GM19193 (cell line): ENCODE results near the gene UBAC1.

Experiments used
- POLR2A ChIP-seq: IDR thresholded peaks from 4 replicates; pipeline ENCODE4 v1.6.1; 2011; ENCODE audit not compliant: insufficient read depth, insufficient read length; ENCODE audit errors: extremely low read depth

Gene UBAC1

DNA sequence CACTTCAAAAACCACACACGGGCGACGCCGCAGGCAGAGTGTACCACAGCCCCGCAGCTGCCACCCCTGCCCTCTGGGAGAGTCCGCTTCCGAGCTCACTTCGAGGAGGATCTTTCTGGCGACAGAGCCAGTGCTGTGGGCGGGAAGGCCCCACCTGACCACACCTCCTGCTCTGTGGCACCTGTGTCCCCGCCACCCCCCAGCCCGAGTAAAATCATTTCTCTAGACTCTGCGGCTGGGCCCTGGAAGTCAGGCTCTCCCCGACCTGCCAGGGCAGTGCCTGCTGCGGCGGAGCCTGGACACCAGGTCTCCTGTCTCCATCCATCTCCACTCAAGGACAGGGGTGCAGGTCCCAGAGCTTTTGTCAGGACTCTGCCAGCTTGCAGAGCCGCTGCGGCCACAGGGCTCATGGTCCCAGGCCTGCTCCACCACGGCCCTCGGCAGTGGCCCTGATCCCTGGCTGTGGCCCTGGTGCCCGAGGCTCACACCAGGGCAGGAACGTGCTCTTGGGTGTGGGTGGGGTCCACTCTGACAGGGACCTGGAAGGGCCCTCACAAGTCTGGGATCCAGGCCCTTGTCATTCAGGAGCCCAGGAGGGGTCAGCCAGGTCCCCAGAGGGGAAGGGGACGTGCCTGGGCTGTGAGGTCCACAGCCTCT is 33.0 kb downstream of the UBAC1 start:
- no peak for TF ChIP-seq POLR2A

DNA sequence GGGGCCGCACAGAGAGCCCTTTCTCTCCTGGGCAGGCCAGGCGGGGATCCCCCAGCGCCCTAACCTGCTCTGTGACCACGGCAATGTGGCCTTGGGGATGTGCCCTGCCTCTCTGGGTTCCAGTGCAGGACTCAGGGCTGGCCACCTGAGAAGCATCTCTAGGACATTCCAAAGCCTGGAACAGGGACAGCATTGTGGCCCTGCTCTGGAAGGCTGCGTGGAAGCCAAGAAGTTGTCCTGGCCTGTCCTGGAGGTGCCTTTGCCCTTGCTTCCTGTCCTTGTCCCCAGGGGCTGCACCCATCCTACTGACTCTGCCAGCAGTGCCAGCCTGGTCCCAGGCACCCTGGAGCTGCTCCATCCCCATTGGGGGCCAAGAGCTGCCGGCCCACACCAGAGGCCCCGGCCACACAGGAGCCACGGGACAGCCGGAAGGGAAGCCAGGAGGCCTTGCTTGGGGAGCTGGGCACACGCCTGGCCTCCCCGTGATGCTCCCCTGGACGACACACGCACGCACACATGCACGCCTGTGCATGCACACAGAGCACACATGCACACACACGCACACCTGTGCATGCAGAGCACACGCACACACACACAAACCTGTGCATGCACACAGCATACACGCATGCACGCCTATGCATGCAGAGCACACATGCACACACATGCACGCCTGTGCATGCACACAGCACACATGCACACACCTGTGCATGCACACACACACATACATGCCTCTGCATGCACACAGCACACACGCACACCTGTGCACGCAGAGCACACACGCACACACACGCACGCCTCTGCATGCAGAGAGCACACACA is 33.8 kb downstream of the UBAC1 start:
- no peak for TF ChIP-seq POLR2A

DNA sequence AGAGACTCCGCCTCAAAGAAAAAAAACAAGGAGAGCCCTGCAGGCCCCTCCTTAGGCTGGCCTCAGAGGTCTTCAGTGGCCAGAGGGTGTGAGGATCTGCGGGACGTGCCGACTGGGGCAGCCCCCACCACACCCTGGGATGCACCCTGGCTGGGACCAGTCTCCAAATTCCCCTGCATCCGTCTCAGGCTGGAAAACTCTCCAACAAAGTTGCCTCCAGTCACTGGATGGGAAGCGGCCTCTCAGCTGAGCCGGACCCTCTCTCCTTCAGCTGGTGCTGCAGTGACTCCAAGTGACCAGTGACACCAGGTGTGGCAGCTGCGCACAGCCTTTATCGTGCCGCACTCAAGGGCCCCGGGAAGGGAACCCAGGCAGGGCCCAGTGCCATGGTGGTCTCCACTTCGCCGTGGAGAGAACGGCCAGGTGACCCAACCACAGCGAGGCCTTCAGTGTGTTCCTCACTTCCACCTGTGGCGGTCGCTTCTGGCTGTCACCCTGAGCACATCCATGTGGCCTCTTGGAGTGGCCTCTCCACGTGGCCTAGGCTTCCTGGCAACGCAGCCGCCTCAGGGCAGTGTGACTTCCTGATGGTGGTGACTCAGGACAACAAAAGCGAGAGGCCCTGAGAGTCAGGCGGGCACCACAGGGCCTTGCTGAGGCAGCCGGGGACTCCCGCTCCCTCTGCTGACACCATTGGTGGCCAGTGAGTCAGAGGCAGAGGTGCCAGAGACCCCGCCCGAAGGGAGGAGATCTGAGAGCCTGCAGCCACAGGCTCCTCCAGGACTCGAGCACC is 34.6 kb downstream of the UBAC1 start:
- TF ChIP-seq POLR2A = no peak

DNA sequence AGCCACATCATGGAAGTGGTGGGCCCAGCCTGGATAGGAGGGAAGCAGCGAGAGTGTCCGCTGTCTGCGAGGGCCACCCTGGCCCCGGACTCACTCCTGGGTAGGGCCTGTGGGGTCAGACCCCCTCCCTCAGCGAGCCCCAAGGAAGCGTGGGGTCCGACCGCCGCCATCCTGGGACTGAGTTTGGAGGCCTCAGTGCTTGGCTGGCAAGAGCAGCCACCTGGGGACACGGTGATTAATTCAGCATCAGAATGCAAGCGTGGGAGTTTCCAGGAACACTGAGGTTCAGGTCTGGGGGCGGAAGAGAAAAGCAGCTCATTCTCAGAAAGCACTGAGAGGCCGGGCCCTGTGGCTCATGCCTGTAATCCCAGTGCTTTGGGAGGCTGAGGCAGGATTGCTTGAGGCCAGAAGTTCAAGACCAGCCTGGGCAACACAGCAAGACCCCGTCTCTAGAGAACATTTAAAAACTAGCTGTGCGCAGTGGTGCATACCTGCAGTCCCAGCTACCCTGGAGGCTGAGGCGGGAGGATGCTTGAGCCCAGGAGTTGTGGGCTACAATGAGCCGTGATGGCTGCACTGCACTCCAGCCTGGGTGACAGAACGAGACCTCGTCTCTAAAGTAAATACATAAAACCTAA is 35.6 kb downstream of the UBAC1 start:
- TF ChIP-seq POLR2A = no peak

DNA sequence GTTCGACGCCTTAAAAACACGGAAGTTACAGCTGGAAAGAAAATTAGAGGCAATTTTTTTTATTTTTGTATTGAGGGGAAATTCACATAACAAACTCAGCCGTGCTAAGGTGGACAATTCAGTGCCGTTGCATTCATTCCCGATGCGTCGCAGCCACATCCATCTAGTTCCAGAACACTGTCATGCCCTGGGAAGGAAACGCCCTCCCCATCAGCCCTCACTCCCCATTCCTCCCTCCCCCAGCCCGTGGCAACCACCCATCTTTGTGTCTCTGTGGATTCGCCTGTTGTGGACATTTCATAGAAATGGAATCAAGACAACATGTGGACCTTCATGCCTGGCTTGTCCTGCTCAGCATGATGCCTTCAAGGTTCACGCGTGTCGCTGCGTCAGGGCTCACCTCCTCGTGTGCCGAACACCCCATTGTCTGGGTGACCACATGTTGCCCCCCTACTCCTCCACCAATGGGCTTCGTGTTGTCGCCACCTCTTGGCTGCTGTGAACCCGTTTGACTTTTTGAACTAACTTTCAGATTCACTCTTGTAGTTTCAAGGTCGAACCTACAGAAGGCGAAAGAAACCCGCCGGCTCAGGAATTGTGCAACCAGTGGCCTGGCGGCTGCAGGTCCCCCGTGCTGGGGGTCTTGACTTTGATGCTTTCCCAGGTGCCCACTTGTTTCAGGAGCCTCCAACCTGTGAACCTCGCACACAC is 36.4 kb downstream of the UBAC1 start:
- no peak for TF ChIP-seq POLR2A

DNA sequence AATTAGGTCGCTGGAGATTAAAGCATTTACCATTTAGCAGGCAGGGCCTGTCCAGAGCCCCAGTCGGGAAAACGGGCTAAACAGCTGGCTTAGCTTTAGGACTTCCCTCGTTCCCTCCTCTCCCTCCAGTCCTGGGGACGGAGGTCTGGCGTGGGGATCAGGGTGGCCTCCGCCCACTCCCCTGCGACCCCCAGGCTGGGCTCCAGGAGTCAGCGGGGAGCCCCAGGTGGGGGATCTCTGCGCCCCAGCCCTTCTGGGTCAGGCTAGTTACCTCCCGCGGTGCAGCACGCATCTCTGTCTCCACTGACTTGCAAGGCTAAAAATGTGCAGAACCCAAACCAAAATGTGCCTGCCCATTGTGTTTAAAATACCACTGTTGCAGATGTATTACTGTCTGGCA is 37.7 kb downstream of the UBAC1 start:
- TF ChIP-seq POLR2A = no peak

DNA sequence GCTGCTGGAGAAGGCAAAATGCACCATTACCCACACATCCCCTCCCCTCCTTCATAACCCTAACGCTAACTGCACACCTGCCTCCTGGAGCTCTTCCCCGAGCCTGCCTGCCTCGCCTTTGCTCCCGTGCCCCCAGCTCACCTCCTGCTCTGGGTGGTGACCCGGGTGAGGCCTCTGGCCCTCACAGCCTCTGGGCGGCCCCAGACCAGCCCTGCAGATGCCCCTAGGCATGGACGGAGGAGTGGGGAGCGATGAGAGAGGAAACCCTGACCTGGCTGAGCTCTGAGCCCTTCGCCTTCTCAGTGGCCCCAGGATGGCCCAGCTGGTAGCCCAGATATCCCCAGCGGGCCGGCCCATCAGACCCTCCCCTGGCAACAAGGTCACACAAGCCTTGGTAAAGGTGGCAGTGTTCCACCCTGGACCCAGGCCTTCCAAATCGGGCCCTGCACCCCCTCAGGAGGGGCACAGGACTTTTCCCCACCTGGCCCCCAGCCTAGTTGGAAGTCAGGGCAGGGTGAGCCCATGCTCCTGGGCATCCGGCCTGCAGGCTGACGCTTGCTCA is 39.3 kb downstream of the UBAC1 start:
- no peak for TF ChIP-seq POLR2A

DNA sequence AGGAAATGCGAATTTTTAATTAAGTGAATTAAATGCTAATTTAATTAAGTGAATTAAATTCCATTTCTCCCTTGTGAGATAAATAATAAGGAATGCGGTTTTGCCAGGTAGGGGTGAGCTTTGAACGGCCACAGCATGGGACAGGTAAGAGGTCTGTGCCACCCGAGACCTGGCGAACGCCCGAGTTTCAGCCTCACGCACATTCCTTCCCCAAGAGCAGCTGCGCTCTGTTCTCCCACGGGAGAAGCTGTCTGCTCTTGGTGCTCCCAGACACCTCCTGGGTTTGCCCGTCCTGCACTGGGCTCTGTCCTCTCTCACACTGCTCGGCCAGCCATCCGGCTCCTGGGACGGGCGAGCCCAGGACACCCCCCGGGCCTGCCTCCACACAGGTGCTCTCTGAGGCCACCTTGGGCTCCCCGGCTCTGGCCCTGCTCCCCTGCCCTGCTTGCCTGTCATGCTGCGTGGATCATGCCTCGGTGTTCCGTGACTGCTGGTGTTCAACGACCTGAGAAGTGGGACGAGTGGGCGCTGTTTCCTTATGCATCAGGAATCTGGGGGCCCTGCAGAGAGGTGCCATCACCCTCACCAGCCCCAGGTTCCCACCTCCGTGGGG is 40.1 kb downstream of the UBAC1 start:
- no peak for TF ChIP-seq POLR2A

DNA sequence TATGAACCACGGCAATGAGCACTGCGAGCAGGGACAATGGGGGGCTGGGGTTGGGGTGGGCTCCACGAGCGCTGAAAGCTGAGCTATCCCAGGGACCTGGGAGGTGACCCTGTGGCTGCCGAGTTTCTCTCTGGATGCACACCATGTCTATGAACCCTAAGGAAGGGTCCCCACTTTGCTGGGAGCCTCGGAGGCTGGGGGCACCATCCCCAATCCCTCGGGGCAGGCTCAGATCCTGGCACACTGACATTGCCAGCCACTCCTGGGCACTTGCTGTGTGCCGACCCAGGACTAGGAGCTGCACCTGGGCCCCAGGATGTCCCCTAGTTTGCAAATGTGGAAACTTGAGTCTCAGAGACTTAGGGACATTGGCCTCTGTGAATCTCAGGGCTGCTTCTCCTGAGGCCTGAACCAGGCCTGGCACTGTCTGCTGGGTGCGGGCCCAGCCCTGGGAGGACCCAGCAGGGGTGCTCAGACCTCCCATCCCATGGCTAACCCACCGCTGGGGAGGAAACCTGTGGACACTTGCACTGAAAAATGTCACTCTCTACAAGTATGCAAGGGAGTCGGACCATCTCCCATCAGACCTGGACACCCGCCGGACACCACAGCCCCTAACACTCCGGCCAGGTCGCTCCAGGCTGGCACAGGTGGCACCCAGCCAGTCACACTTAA is 40.8 kb downstream of the UBAC1 start:
- no peak for TF ChIP-seq POLR2A

DNA sequence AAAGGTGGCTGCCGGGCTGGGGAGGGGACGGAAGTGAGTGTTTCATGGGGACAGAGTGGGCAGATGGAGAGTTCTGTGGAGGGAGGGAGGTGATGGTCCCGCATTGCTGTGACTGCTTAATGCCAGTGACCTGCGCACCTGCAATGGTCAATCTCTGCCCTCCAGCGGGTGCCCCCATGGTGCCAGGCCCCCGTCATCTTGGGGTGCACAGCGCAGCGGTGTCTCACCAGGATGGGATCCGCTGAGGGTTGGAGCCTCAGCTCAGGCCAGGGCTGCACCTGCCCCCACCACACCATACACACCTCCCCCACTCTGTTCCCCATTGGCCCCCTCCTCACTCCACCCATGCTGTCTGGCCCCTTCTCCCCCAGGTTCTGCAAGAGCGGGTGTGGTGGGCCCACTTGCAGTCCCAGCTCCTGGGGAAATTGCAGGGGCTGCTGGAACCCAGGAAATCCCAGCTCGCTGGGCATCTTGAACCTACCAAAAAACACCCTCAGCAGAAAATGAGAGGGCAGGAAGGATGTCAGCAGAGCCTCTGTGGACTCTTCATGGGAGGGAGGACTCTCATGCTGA is 41.8 kb downstream of the UBAC1 start:
- no peak for TF ChIP-seq POLR2A

DNA sequence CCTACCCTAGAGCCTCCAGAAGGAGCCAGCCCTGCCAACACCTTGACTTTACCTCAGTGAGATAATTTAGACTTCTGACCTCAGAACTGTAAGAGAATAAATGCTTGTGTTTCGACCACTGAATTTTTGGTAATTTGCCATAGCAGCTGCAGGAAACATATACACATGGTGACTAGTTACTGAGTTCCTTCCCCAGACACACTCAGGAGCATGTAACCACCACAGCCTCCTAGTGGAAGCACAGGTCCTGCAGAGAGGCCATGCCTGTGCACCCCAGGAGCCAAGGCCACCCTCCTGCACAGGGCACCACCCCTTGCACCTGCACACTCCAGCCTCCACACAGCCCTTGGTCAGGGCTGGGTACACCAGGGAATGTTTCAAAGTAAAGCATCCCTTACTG is 46.3 kb downstream of the UBAC1 start:
- TF ChIP-seq POLR2A = no peak

DNA sequence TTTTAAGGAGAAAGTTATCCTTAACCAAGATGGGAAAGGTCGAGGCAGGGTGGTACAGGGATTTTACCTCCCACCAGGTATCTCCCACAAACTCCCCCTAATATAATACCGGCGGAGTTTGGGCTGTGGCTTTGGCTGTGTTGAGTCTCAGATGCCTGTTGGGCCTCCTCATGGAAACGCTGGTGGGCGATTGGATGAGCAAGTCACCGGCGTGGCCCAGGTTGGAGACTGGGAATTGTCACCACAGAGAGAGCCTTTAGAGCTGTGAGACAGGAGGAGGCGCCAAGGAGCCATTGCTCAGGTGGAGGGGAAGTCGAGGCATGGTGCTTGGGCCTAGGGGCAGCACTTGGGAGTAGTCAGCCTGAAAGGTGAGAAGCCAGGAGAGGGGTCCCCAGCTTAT is 50.4 kb downstream of the UBAC1 start:
- no peak for TF ChIP-seq POLR2A

DNA sequence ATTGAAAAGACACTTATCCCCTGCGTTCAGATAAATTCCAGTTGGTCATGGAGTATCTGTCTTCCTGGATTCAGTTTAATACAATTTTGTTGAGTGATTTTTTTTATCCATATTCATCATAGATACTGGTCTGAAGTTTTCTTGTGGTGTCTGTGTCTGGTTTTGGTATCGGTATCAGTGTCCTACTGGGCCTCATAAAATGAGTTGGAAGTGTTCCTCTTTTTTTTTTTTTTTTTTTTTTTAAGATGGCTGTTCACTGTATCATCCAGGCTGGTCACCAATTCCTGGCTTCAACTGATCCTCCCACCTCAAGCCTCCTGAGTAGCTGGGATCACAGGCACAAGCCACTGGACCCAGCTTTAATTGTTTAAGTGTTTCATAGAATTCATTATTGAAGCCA is 51.0 kb downstream of the UBAC1 start:
- TF ChIP-seq POLR2A = no peak
